H1 (cell line): Measurements from ENCODE around the gene GPER1. TPM values are rescaled to one million over a fixed set of nuclear protein-coding genes. Genes with fewer than 3 reads are reported as not detected.
"Not testable (repeated sequence)": the region's sequence is repeated elsewhere in the genome, so short reads cannot be mapped to it uniquely, and the experiment has no call there.

ENCODE experiments used
- CTCF ChIA-PET: fragments of 300-600 bp; sonication (Branson Sonifier 250); formaldehyde crosslinking; loops from one replicate; lab custom pipeline; 2021; ENCODE audit not compliant: partially characterized antibody; lab: Charles Lee
- POLR2A ChIA-PET: fragments of 300-600 bp; sonication (Branson Sonifier 250); formaldehyde crosslinking; loops from one replicate; lab custom pipeline; 2021; ENCODE audit warnings: inconsistent platforms; ENCODE audit not compliant: partially characterized antibody; lab: Charles Lee
- DNase-seq, 2 experiments: peaks; one replicate each; pipeline versions ENCODE4 v3.0.0 to v3.0.0-alpha.2; 2010 to 2022; ENCODE audit warnings: low spot score in 2 of 2, low read depth in 1 of 2, mixed read lengths in 1 of 2
- FAIRE-seq: peaks from 2 replicates; lab custom pipeline; 2011; peaks lifted over from hg19 to GRCh38; lab: Jason Lieb, UNC
- H2AFZ ChIP-seq: 2 replicates; pipeline ENCODE4 v1.8.1; 2012; ENCODE audit warnings: low read length, inconsistent platforms
- H2AK5ac ChIP-seq: 2 replicates; pipeline ENCODE4 v1.6.1; 2013; ENCODE audit warnings: low read depth, low read length
- H2BK120ac ChIP-seq: replicated peaks from 2 replicates; pipeline ENCODE3; 2013; ENCODE audit warnings: low read depth, low read length, inconsistent platforms
- H2BK12ac ChIP-seq: 2 replicates; pipeline ENCODE4 v1.6.1; 2013; ENCODE audit warnings: low read depth, low read length
- H2BK15ac ChIP-seq: 2 replicates; pipeline ENCODE4 v1.6.1; 2013; ENCODE audit warnings: low read length
- H2BK20ac ChIP-seq: 2 replicates; pipeline ENCODE4 v1.6.1; 2013; ENCODE audit warnings: low read length
- H2BK5ac ChIP-seq: 2 replicates; pipeline ENCODE4 v1.6.1; 2013; ENCODE audit warnings: low read depth, low read length
- H3K14ac ChIP-seq: 2 replicates; pipeline ENCODE4 v1.6.1; 2013; ENCODE audit warnings: inconsistent platforms; ENCODE audit not compliant: insufficient read length
- H3K18ac ChIP-seq: 2 replicates; pipeline ENCODE4 v1.6.1; 2013; ENCODE audit warnings: low read length; ENCODE audit errors: extremely low read depth
- H3K23ac ChIP-seq: 2 replicates; pipeline ENCODE4 v1.6.1; 2013; ENCODE audit warnings: inconsistent platforms; ENCODE audit not compliant: insufficient read length
- H3K23me2 ChIP-seq: 2 replicates; pipeline ENCODE4 v1.6.1; 2013; ENCODE audit warnings: low read depth, low read length
- H3K27ac ChIP-seq: 2 replicates; pipeline ENCODE4 v1.6.1; 2011; ENCODE audit warnings: low read depth, low read length, inconsistent platforms
- H3K27me3 ChIP-seq, 4 experiments: replicated peaks in 1 of 4; 1 replicate in 1 of 4; 2 replicates in 3 of 4; pipeline versions ENCODE4 v1.6.1 to v1.8.1; 2011 to 2013; ENCODE audit warnings: low read length in 3 of 4, mild to moderate bottlenecking in 3 of 4, inconsistent platforms in 2 of 4, mixed read lengths in 2 of 4, moderate library complexity in 1 of 4; ENCODE audit not compliant: control insufficient read depth in 3 of 4, insufficient read depth in 3 of 4; ENCODE audit errors: extremely low read depth in 1 of 4
- H3K36me3 ChIP-seq, 4 experiments: 2 replicates each; pipeline versions ENCODE4 v1.6.1 to v1.8.1; 2011 to 2013; ENCODE audit warnings: mild to moderate bottlenecking in 4 of 4, low read length in 3 of 4, moderate library complexity in 2 of 4, control low read depth in 1 of 4, inconsistent platforms in 1 of 4; ENCODE audit not compliant: insufficient read depth in 4 of 4, control insufficient read depth in 2 of 4
- H3K4ac ChIP-seq: replicated peaks from 2 replicates; pipeline ENCODE3; 2013; ENCODE audit warnings: low read length, low read depth, mixed read lengths, inconsistent platforms; ENCODE audit not compliant: insufficient read length
- H3K4me1 ChIP-seq, 4 experiments: replicated peaks in 1 of 4; 1 replicate in 1 of 4; 2 replicates in 3 of 4; pipeline versions ENCODE4 v1.6.1 to v1.8.1; 2011 to 2013; ENCODE audit warnings: low read length in 3 of 4, inconsistent platforms in 2 of 4, mixed read lengths in 1 of 4; ENCODE audit not compliant: insufficient read depth in 4 of 4, control insufficient read depth in 3 of 4
- H3K4me2 ChIP-seq, 2 experiments: 2 replicates each; pipeline versions ENCODE4 v1.6.1 to v1.8.1; 2011 to 2013; ENCODE audit warnings: low read depth in 2 of 2, low read length in 2 of 2, control low read depth in 1 of 2, inconsistent platforms in 1 of 2, mild to moderate bottlenecking in 1 of 2; ENCODE audit not compliant: insufficient read depth in 1 of 2
- H3K4me3 ChIP-seq, 4 experiments: fragments of 200-600, 300-600 bp in 1 of 4; sonication (generic), shearing (Covaris generic), sonication (Bioruptor Twin) in 1 of 4; 2 replicates each; pipeline versions ENCODE4 v1.5.1 to v1.8.1; 2011 to 2016; ENCODE audit warnings: low read length in 4 of 4, low read depth in 3 of 4, control low read depth in 2 of 4, inconsistent platforms in 2 of 4, mild to moderate bottlenecking in 2 of 4, mixed read lengths in 1 of 4, moderate library complexity in 1 of 4; ENCODE audit not compliant: insufficient read depth in 2 of 4; ENCODE audit errors: extremely low read depth in 1 of 4
- H3K56ac ChIP-seq: replicated peaks from 2 replicates; pipeline ENCODE3; 2013; ENCODE audit warnings: low read depth, mild to moderate bottlenecking, mixed read lengths, low read length, inconsistent platforms; ENCODE audit not compliant: insufficient read length
- H3K79me1 ChIP-seq: 2 replicates; pipeline ENCODE4 v1.6.1; 2013; ENCODE audit warnings: low read depth, low read length, control low read depth
- H3K79me2 ChIP-seq, 2 experiments: 2 replicates each; pipeline versions ENCODE4 v1.6.1 to v1.8.1; 2012 to 2013; ENCODE audit warnings: low read length in 2 of 2, mild to moderate bottlenecking in 2 of 2, inconsistent platforms in 1 of 2; ENCODE audit not compliant: insufficient read depth in 2 of 2, control insufficient read depth in 1 of 2
- H3K9ac ChIP-seq, 4 experiments: replicated peaks in 1 of 4; 1 replicate in 1 of 4; 2 replicates in 3 of 4; pipeline versions ENCODE4 v1.6.1 to v1.8.1; 2011 to 2013; ENCODE audit warnings: low read depth in 3 of 4, low read length in 3 of 4, control low read depth in 2 of 4, mild to moderate bottlenecking in 2 of 4, moderate library complexity in 2 of 4, inconsistent platforms in 1 of 4; ENCODE audit errors: extremely low read depth in 1 of 4
- H3K9me3 ChIP-seq, 2 experiments: 2 replicates each; pipeline versions ENCODE4 v1.6.1 to v1.8.1; 2012 to 2013; ENCODE audit warnings: mild to moderate bottlenecking in 2 of 2, moderate library complexity in 2 of 2, control low read depth in 1 of 2, inconsistent platforms in 1 of 2, low read depth in 1 of 2, low read length in 1 of 2, mixed read lengths in 1 of 2; ENCODE audit not compliant: insufficient read depth in 2 of 2
- H4K20me1 ChIP-seq, 2 experiments: replicated peaks in 1 of 2; 2 replicates each; pipeline versions ENCODE3 to v1.8.1; 2011 to 2013; ENCODE audit warnings: inconsistent platforms in 2 of 2, low read length in 2 of 2, mild to moderate bottlenecking in 1 of 2; ENCODE audit not compliant: insufficient read depth in 2 of 2, control insufficient read depth in 1 of 2
- H4K5ac ChIP-seq: 2 replicates; pipeline ENCODE4 v1.6.1; 2013; ENCODE audit warnings: low read length, low read depth, mixed read lengths, inconsistent platforms; ENCODE audit not compliant: insufficient read length
- H4K8ac ChIP-seq: 2 replicates; pipeline ENCODE4 v1.8.0; 2013; ENCODE audit warnings: mild to moderate bottlenecking, moderate library complexity, low read length, inconsistent platforms; ENCODE audit not compliant: insufficient read depth; ENCODE audit errors: extremely low read depth
- H4K91ac ChIP-seq: replicated peaks from 2 replicates; pipeline ENCODE3; 2013; ENCODE audit warnings: low read length, mixed read lengths, inconsistent platforms; ENCODE audit not compliant: insufficient read length
- WGBS, 2 experiments: shearing (Covaris generic) in 1 of 2; methylation state at CpG; one replicate each; pipeline versions ENCODE4 v1.1.6 to v1.1.7; 2013 to 2015; ENCODE audit warnings: low lambda C conversion rate in 2 of 2, mixed read lengths in 2 of 2, inconsistent platforms in 1 of 2, low coverage in 1 of 2, missing lambda C conversion rate in 1 of 2; ENCODE audit not compliant: insufficient replicate concordance in 2 of 2, insufficient coverage in 1 of 2, insufficient read length in 1 of 2; ENCODE audit errors: extremely low coverage in 1 of 2, missing lambda C conversion rate in 1 of 2; 5-methylcytosine and 5-hydroxymethylcytosine counted together
- polyA plus RNA-seq, 7 experiments: library from polyadenylated mRNA; depleted of rRNA in 3 of 7; stranded (reverse) in 5 of 7; unstranded in 2 of 7; fragments of >200 nt in 5 of 7; fragments of 200-250 nt in 2 of 7; gene quantifications; 1 replicate in 5 of 7; 2 replicates in 1 of 7; 4 replicates in 1 of 7; pipeline versions ENCODE4 v1.2.1 to v1.2.3, GENCODE V29; 2011 to 2013; ENCODE audit warnings: missing spikeins in 2 of 7, mixed read lengths in 2 of 7
- total RNA-seq: library from RNA; stranded (reverse); fragmentation: NEBNext Ultra II Directional; extraction: Animal tissue kit (Norgen Biotek cat#: 25700); gene quantifications from 2 replicates; pipeline ENCODE4 v1.2.1, GENCODE V29; 2021

Gene GPER1
- total and polyA plus RNA-seq, 2 of the 8 experiments (the other 6 are each of a cell fraction or from before 2014, with no cell fraction given), result 0.24 to 0.47 TPM

- H2AK5ac ChIP-seq, H3K23ac ChIP-seq, H2BK20ac ChIP-seq, H4K5ac ChIP-seq, FAIRE-seq, H3K4me2 ChIP-seq, H4K8ac ChIP-seq, H2BK12ac ChIP-seq, H3K79me1 ChIP-seq, H3K9ac ChIP-seq, DNase-seq, H3K14ac ChIP-seq, POLR2A ChIA-PET, H4K20me1 ChIP-seq, H3K36me3 ChIP-seq, H2BK15ac ChIP-seq, H2BK120ac ChIP-seq, H2AFZ ChIP-seq, H3K4ac ChIP-seq, H3K23me2 ChIP-seq, H3K27ac ChIP-seq, H2BK5ac ChIP-seq, H3K27me3 ChIP-seq, H3K56ac ChIP-seq, H3K4me3 ChIP-seq, H4K91ac ChIP-seq, H3K18ac ChIP-seq: not testable (repeated sequence)
- H3K9me3 ChIP-seq, result peaks cover 6 to 18% of the 10 kb centered on the region in 2 experiments
- CTCF ChIA-PET, result interaction anchor here (1.0 kb wide), 1 partner anchor 47 kb away, joined by 3 read pairs; no protein-coding TSS in a partner anchor
- 87% methylated on average over 1 of the region's 1 CpG; no CpG with 5 or more reads in 1 of the 2 experiments for WGBS, 2 experiments
- peaks cover 0 to 17% of the 10 kb centered on the region in 2 experiments; a peak in 2 of 4 replicates for H3K79me2 ChIP-seq
- peaks cover 3 to 15% (median 10%) of the 10 kb centered on the region in 4 experiments for H3K4me1 ChIP-seq
These were observed 47.7 kb upstream of the GPER1 start for GRCh38 chr7:1040233-1040632.
